Activated T-cell treated with anti-CD3 and anti-CD28 coated beads, Interleukin-2, amount 50 U/mL, for 24 hours (primary cell): ENCODE measurements around the gene SLC17A2.
"Not testable (repeated sequence)": the region's sequence is repeated elsewhere in the genome, so short reads cannot be mapped to it uniquely, and the experiment has no call there.

Experiments used
- DNase-seq: peaks from one replicate; pipeline ENCODE4 v3.0.0-alpha.2; 2020
- H3K27ac Mint-ChIP-seq: 2 replicates; pipeline ENCODE4 v1.8.0; 2020; ENCODE audit warnings: mild to moderate bottlenecking, mixed read lengths
- H3K27me3 Mint-ChIP-seq: 2 replicates; pipeline ENCODE4 v1.8.0; 2020; ENCODE audit warnings: mixed read lengths
- H3K36me3 Mint-ChIP-seq: 2 replicates; pipeline ENCODE4 v1.8.0; 2020; ENCODE audit warnings: low read depth, mixed read lengths
- H3K4me1 Mint-ChIP-seq: 2 replicates; pipeline ENCODE4 v1.8.0; 2020; ENCODE audit warnings: low read depth, mixed read lengths
- H3K4me3 Mint-ChIP-seq: 2 replicates; pipeline ENCODE4 v1.8.0; 2020; ENCODE audit warnings: mild to moderate bottlenecking, moderate library complexity, mixed read lengths
- H3K9me3 Mint-ChIP-seq: 2 replicates; pipeline ENCODE4 v1.8.0; 2020; ENCODE audit warnings: mixed read lengths

Gene SLC17A2

DNA sequence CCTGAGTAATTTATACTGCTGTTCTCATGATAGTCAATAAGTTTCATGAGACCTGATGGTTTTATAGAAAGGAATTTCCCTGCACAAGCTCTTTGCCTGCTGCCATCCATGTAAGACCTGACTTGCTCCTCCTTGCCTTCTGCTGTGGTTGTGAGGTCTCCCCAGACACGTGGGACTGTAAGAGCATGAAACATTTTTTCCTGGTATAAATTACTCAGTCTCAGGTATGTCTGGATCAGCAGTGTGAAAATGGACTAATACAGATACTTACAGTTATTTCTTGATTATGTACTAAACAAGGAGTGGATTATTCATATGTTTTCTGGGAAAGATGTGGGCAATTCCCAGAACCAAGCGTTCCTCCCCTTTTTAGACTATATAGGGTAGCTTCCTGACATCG, 30.2 kb upstream of the SLC17A2 start:
- Mint-ChIP-seq H3K4me3 (peak overlapping the region; percentile 42), H3K27me3 (no peaks in the 10 kb centered on the region), H3K4me1 (peaks cover 73% of the 10 kb centered on the region), H3K36me3 (peaks cover 67% of the 10 kb centered on the region), H3K27ac (peak overlapping the region; percentile 98), H3K9me3 (peaks cover 32% of the 10 kb centered on the region)
- no peak for DNase-seq

DNA sequence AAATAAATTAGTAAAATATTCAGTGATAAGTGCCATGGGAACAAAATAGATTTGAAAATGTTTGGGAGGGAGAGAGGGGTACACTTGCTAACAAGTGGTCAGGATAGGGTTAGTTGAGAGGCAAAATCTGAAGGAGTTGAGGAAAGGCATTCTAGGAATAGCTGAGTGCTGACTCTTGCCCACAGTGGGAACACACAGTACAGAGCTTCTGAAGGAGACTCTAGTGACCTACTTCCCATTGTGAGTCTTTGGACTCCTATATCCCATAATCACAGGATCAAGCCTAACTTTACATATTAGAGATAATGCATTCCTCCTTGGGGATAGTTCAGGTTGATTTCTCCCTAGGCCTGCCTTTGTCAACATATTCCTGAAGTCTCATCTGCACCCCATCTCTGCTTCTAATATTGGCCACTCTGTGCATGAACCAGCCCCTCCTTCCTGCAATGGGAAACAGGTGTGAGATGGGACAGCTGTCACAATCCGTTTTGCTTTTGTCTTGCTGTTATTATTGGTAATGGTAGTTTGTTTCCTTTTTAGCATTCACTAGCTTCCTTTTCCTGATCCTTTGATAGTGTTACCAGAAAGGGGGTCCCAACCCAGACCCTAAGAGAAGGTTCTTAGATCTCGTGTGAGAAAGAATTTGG, 29.5 kb upstream of the SLC17A2 start:
- Mint-ChIP-seq H3K36me3 (peaks cover 61% of the 10 kb centered on the region), H3K9me3 (peaks cover 32% of the 10 kb centered on the region), H3K4me3 (no peak overlapping the region), H3K27ac (peak overlapping the region; percentile 98), H3K4me1 (peaks cover 66% of the 10 kb centered on the region), H3K27me3 (no peaks in the 10 kb centered on the region)
- no peak for DNase-seq

DNA sequence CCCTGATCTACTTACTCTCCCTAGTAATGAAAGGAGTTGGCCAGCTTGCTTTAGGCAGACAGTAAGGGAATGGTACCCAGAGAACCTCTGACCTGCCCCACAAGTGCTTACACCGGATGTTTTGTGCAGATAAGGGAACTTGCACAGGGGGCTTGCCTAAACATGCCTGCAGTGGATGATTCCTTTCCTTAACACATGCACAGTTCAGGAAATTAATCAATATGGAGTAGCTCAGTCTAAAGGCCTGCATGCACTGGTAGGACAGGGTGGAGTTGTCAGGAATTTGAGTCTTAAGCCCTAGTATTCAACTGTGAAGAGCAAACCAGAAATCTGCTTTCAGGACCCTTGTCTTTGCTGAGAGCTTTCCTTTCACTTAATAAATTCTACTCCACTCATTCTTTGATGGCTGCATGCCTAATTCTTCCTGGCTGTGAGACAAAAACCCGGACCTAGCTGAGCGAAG, 28.2 kb upstream of the SLC17A2 start:
- H3K4me3 Mint-ChIP-seq, result no peak overlapping the region
- H3K4me1 Mint-ChIP-seq, result peaks cover 55% of the 10 kb centered on the region
- DNase-seq, result no peak
- peak overlapping the region; percentile 9 for H3K27ac Mint-ChIP-seq
- H3K9me3 Mint-ChIP-seq, result peaks cover 32% of the 10 kb centered on the region
- H3K27me3 Mint-ChIP-seq, result no peaks in the 10 kb centered on the region
- H3K36me3 Mint-ChIP-seq, result peaks cover 50% of the 10 kb centered on the region

GRCh38 chr6:25956226-25956625, 25.7 kb upstream of the SLC17A2 start:
- Mint-ChIP-seq H3K27ac (no peak overlapping the region), H3K9me3 (peaks cover 25% of the 10 kb centered on the region), H3K4me1 (peaks cover 32% of the 10 kb centered on the region), H3K4me3 (no peak overlapping the region), H3K36me3 (peaks cover 31% of the 10 kb centered on the region), H3K27me3 (no peaks in the 10 kb centered on the region)
- DNase-seq, result no peak

- Mint-ChIP-seq H3K9me3 (peaks cover 16% of the 10 kb centered on the region), H3K4me1 (peaks cover 18% of the 10 kb centered on the region), H3K4me3 (no peak overlapping the region), H3K36me3 (peaks cover 18% of the 10 kb centered on the region), H3K27ac (no peak overlapping the region), H3K27me3 (no peaks in the 10 kb centered on the region)
- DNase-seq, result no peak
These were observed 24.3 kb upstream of the SLC17A2 start for GRCh38 chr6:25954756-25955155.

- Mint-ChIP-seq H3K9me3 (peaks cover 6% of the 10 kb centered on the region), H3K27ac (no peak overlapping the region), H3K36me3 (peaks cover 7% of the 10 kb centered on the region), H3K4me3 (no peak overlapping the region), H3K27me3 (no peaks in the 10 kb centered on the region), H3K4me1 (peaks cover 7% of the 10 kb centered on the region)
- DNase-seq, result no peak
These were observed 23.2 kb upstream of the SLC17A2 start for GRCh38 chr6:25953733-25954132.

DNA sequence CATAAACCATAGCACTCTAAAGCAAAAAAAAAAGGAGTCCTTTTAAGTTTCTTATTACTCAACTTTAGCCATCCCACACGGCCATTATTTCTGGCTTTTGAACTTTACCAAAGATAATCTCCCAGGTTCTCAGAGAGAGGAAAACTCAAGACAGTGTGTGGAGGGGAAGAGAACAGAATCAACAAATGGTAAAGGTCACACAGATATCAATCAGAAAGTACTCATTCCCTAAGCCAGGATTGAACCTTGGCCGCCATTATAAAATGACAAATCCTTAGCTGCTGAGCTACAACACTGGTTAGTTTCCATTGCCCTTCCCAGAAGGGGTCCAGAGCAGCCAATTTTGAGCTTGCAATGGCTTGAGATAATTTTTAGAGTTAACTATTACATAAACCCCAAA, 22.0 kb upstream of the SLC17A2 start:
- Mint-ChIP-seq H3K4me3 (no peak overlapping the region), H3K36me3 (no peaks in the 10 kb centered on the region), H3K4me1 (no peaks in the 10 kb centered on the region), H3K27ac (no peak overlapping the region), H3K27me3 (no peaks in the 10 kb centered on the region), H3K9me3 (no peaks in the 10 kb centered on the region)
- DNase-seq, result no peak

DNA sequence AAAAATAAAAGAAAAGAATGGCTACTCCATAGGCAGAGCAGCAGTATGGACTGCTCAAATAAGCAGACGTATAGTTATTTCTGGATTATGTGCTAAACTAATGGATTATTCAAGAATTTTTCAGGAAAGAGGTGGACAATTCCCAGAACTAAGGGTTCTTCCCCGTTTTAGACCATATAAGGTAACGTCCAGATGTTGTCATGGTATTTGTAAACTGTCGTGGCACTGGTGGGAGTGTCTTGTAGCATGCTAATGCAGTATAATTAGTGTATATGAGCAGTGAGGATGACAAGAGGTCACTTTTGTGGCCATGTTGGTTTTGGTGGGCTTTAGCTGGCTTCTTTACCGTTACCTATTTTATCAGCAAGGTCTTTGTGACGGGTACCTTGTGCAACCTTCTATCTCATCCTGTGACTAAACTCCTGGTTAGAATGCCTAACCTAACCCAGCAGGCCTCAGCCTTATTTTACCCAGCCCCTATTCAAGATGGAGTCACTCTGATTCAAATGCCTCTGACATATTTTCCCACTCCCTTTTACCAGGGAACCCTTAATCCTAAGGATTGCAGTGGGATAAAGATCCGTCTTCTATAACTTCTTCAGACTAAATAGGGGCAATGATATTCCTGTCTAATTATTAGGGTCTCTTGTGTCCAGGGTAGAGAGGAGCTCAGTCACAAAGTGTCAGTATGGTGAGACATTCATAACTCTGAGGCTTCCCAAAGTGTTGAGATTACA, 21.0 kb upstream of the SLC17A2 start:
- Mint-ChIP-seq H3K4me3 (no peak overlapping the region), H3K9me3 (no peaks in the 10 kb centered on the region), H3K27ac (no peak overlapping the region), H3K27me3 (no peaks in the 10 kb centered on the region), H3K36me3 (no peaks in the 10 kb centered on the region), H3K4me1 (peaks cover 5% of the 10 kb centered on the region)
- DNase-seq, result no peak

DNA sequence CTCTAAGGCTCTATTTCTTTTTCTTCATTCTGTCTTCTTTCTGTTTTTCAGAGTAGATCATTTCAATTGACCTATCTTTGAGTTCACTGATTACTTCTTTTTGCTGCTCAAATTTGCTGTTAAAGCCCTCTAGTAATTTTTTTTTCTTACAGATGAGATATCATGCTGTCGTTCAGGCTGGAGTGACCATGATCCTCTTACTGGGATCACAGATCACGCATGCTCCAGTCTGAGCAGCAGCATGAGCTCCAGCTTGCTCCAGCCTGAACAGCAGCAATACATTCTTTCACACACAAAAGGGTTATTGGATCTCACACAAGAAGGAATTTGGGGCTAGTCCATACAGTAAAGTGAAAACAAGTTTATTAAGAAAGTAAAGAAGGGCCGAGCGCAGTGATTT, 19.8 kb upstream of the SLC17A2 start:
- Mint-ChIP-seq H3K27ac (no peak overlapping the region), H3K4me3 (no peak overlapping the region), H3K27me3 (no peaks in the 10 kb centered on the region), H3K36me3 (no peaks in the 10 kb centered on the region), H3K4me1 (peaks cover 12% of the 10 kb centered on the region), H3K9me3 (peaks cover 6% of the 10 kb centered on the region)
- no peak for DNase-seq

GRCh38 chr6:25949695-25950094, 19.2 kb upstream of the SLC17A2 start:
- Mint-ChIP-seq H3K36me3 (no peaks in the 10 kb centered on the region), H3K27ac (no peak overlapping the region), H3K4me1 (peaks cover 18% of the 10 kb centered on the region), H3K4me3 (no peak overlapping the region), H3K9me3 (peaks cover 8% of the 10 kb centered on the region), H3K27me3 (no peaks in the 10 kb centered on the region)
- DNase-seq, result no peak

- H3K36me3 Mint-ChIP-seq, H3K9me3 Mint-ChIP-seq, H3K4me3 Mint-ChIP-seq, DNase-seq, H3K27ac Mint-ChIP-seq, H3K27me3 Mint-ChIP-seq: not testable (repeated sequence)
- H3K4me1 Mint-ChIP-seq, result peaks cover 21% of the 10 kb centered on the region
These were observed 17.0 kb upstream of the SLC17A2 start for GRCh38 chr6:25947492-25947891.

- peaks cover 8% of the 10 kb centered on the region for H3K9me3 Mint-ChIP-seq
- H3K36me3 Mint-ChIP-seq, result no peaks in the 10 kb centered on the region
- no peak overlapping the region for H3K27ac Mint-ChIP-seq
- H3K4me3 Mint-ChIP-seq, result no peak overlapping the region
- no peak for DNase-seq
- H3K4me1 Mint-ChIP-seq, result peaks cover 21% of the 10 kb centered on the region
- H3K27me3 Mint-ChIP-seq, result peaks cover 3% of the 10 kb centered on the region
These were observed 16.1 kb upstream of the SLC17A2 start for GRCh38 chr6:25946631-25947030.

DNA sequence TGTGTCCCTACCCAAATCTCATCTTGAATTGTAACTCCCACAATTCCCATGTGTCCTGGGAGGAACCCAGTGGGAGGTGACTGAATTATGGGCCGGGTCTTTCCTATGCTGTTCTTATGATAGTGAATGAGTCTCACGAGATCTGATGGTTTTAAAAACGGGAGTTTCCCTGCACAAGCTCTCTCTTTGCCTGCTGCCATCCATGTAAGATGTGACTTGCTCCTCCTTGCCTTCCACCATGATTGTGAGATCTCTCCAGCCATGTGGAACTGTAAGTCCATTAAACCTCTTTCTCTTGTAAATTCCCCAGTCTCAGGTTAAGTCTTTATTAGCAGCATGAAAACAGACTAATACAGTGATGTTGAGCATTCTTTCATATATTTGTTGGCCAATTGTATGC, 15.2 kb upstream of the SLC17A2 start:
- DNase-seq, H3K36me3 Mint-ChIP-seq, H3K9me3 Mint-ChIP-seq, H3K27me3 Mint-ChIP-seq, H3K4me3 Mint-ChIP-seq: not testable (repeated sequence)
- peaks cover 21% of the 10 kb centered on the region for H3K4me1 Mint-ChIP-seq
- H3K27ac Mint-ChIP-seq, result peak overlapping the region; percentile 44

DNA sequence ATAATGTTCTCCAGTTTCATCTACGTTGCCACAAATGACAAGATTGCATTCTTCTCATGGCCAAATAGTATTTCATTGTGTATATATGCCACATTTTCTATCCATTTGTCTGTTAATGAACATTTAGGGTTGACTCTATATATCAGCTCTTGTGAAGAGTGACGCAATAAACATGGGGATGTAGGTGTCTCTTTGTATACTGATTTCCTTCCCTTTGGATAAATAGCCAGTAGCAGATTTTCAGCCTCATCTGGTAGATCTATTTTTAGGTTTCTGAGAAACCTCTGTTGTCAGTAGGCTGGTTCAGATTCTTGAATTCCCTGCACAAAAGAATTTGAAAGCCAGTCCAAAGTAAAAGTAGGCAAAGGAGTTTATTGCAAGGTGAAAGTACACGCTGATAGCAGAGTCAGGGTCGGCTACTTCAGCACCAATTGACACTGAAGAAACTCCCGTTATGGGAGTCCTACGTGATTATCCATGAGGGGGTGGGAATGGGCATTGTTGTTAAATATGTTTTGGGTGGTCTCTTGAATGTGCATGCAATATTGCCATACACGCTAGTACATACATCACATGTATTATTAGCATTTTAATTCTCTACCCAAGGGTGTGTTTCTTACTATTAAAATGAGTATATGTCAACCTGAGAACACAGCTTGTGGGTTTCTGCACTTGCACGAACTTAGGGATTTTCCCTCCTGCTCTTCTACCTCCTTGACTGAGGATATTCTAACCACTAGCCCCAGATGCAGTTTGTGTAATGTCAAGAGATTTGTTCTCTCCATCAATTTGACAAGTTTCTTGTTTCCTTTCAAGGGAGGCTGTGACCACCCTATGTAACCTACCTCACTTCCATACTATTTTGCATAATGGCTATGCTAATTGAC, 14.4 kb upstream of the SLC17A2 start:
- peaks cover 21% of the 10 kb centered on the region for H3K4me1 Mint-ChIP-seq
- peak overlapping the region; percentile 50 for H3K27ac Mint-ChIP-seq
- no peaks in the 10 kb centered on the region for H3K36me3 Mint-ChIP-seq
- no peak overlapping the region for H3K4me3 Mint-ChIP-seq
- H3K9me3 Mint-ChIP-seq, result peaks cover 8% of the 10 kb centered on the region
- peaks cover 3% of the 10 kb centered on the region for H3K27me3 Mint-ChIP-seq
- no peak for DNase-seq
